ENCODE measurements around the gene RAPGEF1.
A peak's percentile ranks its signal among the peaks of the same experiment; 100 is the strongest.
"Not testable (repeated sequence)": the region's sequence is repeated elsewhere in the genome, so short reads cannot be mapped to it uniquely, and the experiment has no call there.

RAPGEF1 gene

DNA sequence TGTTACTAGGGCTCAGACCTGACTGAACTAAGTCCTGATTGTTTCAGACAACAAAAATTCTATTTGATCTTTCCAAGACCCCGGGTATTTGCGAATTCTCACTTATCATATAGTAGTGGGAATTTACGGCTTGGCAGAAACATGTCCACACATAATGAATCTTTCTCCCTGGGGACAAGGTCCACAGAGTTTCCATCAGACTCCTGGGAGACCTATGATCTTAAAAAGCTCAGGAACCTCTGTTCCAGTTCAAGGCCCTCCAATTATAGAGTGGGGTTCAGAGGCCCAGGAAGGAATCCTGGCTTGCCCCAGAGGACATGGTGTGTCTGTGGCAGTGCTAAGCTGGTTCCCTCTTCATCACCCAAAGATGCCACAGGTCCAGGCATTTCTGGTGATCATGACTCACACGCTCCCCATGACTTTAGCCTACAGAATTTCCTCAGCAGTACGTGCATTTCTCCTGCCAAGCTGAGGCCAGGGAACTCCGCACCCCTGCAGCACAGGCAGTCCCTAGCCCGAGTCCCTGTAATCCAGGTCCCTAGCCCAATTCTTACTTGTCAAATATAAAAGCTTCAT, 12.6 kb downstream of the RAPGEF1 start:
- DNase-seq: no peak

DNA sequence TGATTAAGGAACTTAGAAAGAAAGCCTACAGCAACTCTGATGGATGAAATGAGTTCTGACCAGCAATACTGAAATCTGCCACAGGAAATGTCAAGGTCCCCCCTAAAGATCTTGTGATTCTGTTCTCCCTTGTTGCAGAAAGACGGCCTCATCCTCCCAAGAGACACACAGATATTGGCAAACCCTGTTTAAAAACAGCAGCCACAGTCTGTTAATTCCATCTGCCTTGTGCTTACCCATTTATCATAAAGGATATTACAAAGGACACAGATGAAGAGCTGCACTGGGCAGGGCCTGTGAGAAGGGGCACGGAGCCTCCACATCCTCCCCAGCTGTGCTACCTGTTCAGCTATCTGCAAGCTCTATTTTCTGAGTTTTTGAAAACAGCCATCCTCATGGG, 15.2 kb downstream of the RAPGEF1 start:
- no peak for DNase-seq

DNA sequence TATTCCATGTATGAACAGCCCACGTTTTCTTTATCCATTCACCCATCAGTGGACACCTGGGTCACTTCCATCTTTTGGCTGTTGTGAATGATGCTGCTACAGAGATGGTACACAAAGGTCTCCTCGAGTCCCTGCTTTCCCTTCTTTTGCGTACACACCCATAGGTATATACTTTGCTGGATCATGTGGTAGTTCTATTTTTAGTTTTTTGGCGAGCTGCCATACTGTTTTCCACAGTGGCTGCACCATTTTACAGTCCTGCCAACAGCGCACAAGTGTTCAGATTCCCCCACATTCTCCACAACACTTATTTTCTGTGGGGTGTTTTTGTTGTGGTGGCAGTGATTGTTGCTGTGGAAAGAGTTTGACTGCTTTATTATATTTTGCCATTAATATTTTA, 16.2 kb downstream of the RAPGEF1 start:
- DNase-seq: no peak

DNA sequence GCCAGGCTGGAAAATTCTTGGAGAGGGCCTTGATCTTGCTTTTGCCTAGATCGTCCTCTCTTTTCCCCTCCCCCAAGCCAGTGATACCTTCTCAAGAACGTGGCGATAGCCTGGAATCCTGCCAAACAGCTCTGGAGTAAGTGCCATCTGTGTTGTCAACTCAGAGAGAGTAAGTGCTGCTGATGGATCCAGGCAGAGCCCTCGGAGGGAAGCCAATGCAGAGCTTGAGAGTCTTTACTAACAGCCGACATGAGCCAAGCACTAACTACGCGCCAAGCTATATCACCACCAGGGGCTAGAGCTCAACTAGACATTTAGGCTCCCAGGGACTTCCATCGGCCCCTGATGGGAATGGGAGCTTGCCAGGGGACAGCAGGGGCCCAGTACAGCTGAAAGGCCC, 17.6 kb downstream of the RAPGEF1 start:
- no peak for DNase-seq

- no peak for DNase-seq
Measured at GRCh38 chr9:131721076-131721475, 18.8 kb downstream of the RAPGEF1 start.

DNA sequence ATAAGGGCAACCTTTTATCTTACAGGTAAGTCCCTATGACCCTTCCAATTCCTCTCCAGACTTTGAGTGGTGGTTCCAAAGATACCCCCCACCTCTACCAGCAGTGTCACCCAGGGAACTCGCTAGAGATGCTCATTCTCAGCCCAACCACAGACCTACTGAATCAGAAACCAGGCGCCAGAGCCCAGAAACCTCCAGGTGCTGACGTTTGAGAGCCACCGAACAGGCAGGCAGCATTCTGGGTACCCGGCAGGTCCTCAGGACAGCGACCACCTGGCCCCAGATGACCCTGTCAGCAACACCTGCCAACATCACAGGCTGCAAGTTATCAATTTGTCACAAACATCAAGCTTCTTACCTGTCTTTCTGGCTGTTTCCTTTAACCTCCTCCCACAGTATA, 19.5 kb downstream of the RAPGEF1 start:
- peak; percentile 54 for DNase-seq

- no peak for DNase-seq
Measured at GRCh38 chr9:131719262-131719908, 20.5 kb downstream of the RAPGEF1 start.

DNA sequence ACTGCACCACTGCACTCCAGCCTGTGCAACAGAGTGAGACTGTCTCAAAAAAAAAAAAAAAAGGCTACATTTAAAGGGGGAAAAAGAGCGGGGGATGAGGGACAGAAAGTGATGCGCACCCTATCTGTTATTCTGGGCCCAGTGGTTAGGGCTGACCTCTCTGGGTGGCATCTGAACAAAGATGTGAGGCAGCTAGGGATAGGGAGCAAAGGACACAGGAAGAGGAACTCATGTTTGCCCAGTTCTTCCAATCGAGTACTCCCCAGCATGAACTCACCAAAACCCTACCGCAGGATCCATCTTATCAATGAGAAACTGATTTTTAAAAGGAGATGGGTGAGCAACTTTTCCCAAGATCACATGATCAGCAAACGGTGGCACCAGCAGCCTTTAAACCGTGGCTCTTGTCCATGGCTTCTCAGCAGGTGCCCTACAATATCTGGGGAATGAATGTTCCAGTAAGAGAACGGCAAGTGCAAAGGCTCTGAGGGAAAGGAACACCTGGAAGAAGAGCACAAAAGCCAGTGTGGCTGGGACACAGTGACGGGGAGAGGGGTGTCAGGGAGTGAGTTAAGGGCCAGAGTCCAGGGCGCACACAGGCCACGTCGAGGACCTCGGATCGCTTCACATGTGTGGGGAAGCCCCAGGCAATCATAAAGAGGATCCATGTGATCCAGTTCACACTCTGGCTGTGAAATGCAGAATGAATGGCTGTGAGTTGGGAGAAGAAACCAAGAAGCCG, 22.0 kb downstream of the RAPGEF1 start:
- DNase-seq: no peak

DNA sequence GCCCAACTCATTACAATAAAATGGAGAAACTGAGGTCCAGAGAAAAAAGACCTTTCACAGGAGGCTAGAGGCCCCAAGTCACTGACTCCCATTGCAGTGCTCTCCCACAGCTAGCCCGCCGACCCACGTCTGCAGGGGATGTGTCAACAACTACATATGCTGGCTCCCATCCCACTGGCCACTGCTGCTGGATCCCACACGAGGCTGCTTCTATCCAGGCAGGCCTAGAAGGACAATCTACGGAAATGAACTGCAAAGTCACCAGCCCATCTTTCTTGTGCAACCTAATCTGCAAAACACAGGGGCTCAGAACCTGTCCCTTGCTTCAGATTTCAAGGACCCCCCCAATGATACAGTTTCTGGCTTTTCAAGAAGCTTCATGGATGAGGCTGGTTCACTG, 24.0 kb downstream of the RAPGEF1 start:
- DNase-seq: no peak

GRCh38 chr9:131714821-131715220, 25.1 kb downstream of the RAPGEF1 start:
- no peak for DNase-seq

DNA sequence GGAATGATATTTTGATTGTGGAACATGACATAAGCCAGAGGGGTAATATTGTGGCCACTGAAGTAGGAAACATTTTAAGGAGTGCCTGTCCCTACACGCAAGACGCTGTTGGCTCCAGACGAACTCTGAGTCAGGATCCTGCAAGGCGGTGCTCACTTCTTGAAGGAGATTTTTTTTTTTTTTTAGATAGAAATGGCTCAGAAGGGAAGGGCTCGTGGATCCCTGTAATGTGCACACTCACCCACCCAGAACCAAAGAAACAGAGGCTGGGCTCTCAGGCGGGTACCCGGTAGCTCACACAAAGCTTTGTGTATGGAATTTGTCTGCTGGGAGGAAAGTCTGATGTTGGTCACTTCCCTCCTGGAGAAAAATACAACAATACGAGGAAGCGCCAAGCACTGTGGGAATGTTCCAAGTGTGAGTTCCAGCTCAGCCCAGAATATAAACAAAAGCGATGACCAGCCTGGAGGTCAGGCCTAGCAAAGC, 25.7 kb downstream of the RAPGEF1 start:
- DNase-seq: no peak

DNA sequence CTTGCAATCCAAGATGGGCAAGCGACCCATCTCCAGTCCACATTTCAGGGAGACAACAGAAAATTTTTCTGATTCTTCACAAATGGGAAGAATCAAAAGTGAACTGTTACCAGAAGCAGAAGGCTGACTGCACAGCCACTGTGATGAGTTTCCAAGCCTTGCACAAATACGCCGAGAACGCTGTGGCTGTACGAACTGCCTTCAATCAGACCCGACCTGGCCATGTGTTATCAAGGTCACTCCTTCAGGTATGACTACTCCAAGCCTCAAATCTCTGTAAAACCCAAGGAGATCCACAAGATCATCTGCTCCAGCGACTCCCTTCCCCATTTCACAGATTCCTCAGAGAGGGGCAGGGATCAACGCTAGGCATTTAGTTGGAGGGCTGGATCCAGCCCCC, 26.9 kb downstream of the RAPGEF1 start:
- DNase-seq: no peak

DNA sequence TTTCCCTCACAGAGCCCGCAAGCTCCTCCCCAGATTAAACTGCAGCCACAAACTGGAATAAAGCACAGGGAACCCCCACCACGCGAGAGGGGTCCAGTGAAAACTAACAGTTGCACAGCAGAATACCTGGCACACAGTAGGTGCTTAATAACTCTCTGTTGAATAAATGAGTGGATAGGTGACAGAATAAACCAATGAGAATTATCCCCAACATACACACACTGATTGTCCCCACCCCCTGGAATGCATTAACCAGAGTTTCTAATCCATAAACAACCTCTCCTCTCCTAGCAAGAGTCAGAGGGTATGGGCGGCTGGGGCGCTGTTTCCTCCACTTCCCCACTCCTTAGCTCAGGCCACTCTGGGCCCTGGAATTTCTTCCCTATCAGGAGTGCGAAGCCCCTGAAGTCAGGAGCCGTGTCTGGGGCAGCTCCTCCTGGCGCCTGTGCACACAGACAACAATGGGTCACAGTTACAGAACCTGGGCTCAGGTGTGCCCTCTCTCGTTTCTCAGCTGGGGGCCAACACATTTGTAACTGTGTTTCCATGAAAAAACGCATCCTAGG, 27.6 kb downstream of the RAPGEF1 start:
- no peak for DNase-seq

DNA sequence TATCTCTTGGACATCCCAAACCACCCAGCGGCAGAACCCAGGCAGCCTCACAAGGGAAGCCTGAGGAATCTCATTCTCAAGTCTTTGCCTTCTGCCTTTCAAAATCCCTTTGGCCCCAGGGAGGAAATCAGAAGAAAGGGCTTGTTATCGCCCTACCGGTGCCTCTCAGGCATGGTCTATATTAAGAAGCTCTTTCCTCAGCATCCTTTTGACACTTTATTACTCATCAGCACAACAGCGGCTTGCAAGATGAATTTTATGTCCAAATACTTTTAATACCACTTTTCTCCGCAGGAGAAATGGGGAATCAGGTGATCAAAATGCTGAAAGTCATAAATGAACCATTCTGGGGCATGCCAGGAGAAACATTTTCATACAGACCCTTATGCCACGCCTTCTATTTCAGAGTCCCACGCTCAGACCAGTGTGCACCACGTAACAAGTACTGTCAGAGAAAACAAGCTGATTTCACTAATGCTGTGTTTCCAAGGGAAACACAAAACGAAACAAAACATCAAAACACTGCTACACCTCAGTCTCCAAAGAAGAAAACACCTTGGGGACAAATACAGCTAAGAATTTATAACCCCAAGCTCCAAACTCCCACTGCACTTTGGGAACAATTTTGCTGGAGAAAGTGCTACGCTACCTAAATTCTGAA, 30.0 kb downstream of the RAPGEF1 start:
- DNase-seq: peak; percentile 63

DNA sequence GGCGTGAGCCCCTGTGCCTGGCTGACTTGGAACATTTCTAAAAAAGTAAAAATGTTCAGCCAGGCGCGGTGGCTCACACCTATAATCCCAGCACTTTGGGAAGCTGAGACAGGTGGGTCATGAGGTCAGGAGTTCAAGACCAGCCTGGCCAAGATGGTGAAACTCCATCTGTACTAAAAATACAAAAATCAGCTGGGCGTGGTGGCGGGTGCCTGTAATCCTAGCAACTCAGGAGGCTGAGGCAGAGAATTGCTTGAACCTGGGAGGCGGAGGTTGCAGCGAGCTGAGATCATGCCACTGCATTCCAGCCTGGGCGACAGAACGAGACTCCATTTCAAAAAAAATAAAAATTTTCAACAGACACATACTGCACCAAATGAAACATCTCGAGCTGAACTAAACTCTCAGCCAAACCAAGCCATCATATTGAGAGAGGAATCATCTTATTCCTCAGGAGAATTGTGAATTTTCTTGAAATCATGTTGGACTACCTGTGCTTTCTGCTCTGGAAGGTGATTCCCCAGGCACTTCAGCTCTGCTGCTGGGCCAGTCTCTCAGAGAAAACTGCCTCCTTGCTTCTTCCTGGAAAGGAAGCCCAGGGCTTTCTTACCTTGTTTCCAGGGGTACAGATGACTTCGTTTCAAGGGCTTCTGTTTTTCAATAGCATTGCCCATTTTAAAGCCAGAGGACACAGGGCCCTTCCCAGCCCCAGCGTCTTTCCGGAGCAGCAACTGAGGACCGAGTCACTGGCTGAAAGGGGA, 30.7 kb downstream of the RAPGEF1 start:
- not testable (repeated sequence) for DNase-seq

GRCh38 chr9:131708226-131709002, 31.5 kb downstream of the RAPGEF1 start:
- no peak for DNase-seq

- DNase-seq: no peak
Measured at GRCh38 chr9:131707733-131708157, 32.1 kb downstream of the RAPGEF1 start.

- DNase-seq: no peak
Measured at GRCh38 chr9:131707050-131707449, 32.8 kb downstream of the RAPGEF1 start.

GRCh38 chr9:131706608-131706970, 33.3 kb downstream of the RAPGEF1 start:
- no peak for DNase-seq

DNA sequence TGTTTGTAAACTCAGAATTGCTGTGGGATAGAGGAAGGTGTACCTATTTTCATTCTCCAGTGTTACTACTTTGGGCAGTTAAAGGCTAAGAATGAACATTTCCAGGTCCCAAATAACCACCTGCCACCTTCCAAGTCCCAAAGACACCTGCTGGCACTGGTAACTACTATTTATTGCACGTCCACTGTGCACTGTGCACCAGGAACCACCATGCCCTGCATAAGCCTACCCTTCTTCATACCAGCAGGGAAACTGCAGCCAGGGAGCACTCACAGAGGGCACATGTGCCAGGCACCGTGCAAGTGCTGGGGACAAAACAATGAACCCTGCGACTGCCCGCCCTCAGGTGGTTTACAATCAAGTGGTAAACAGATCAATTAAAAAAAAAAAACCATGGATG, 34.9 kb downstream of the RAPGEF1 start:
- no peak for DNase-seq

GRCh38 chr9:131704141-131704983, 35.5 kb downstream of the RAPGEF1 start:
- no peak for DNase-seq
